ENCODE results near the gene GSE1. TPM values are rescaled to one million over a fixed set of nuclear protein-coding genes. Genes with fewer than 3 reads are reported as not detected.

The GSE1 gene
- total RNA-seq, 4 donors from 2014 or later, result 23.4 to 65.5 (median 52.5) TPM

- ATAC-seq, result no peak
- no peak for TF ChIP-seq EP300 (IDR thresholded peaks at IDR 0.05)
- WGBS, 2 donors (ENCODE audit: low coverage in 1 of 2), result 95 to 98% methylated on average over 5 to 10 of the region's 18 CpGs
Measured at GRCh38 chr16:85595812-85596502, 17.2 kb upstream of the GSE1 start.

DNA sequence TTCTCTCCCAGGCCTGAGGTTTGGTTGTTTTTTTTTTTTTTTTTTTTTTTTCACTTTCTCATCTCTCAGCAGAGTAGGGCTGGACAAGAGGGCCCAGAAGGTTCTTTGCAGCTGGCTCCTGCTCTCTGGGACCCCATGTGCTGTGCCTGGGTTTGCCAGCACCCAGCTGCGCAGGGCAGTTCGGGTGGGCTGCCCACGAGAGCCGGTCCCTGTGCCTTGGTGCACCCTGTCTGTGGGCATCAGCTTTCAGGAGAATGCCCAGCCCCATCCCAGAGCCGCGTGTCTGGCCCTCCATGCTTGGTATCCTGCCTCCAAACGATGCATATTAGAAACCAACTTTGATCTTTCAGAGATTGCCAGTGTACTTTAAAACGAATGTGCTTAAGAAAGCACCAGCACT is 15.0 kb upstream of the GSE1 start:
- H3K4me1 ChIP-seq, result peaks cover 0 to 44% (median 0%) of the 10 kb centered on the region in 3 donors
- TF ChIP-seq POLR2AphosphoS5 (IDR thresholded peaks at IDR 0.05) (no peak), EP300 (IDR thresholded peaks at IDR 0.05) (no peak), POLR2A (IDR thresholded peaks at IDR 0.05) (no peak)
- TF ChIP-seq, protein P1, sequence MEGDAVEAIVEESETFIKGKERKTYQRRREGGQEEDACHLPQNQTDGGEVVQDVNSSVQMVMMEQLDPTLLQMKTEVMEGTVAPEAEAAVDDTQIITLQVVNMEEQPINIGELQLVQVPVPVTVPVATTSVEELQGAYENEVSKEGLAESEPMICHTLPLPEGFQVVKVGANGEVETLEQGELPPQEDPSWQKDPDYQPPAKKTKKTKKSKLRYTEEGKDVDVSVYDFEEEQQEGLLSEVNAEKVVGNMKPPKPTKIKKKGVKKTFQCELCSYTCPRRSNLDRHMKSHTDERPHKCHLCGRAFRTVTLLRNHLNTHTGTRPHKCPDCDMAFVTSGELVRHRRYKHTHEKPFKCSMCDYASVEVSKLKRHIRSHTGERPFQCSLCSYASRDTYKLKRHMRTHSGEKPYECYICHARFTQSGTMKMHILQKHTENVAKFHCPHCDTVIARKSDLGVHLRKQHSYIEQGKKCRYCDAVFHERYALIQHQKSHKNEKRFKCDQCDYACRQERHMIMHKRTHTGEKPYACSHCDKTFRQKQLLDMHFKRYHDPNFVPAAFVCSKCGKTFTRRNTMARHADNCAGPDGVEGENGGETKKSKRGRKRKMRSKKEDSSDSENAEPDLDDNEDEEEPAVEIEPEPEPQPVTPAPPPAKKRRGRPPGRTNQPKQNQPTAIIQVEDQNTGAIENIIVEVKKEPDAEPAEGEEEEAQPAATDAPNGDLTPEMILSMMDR (IDR thresholded peaks at IDR 0.05), result no peak
- no peak overlapping the region for H3K4me3 ChIP-seq
- H3K27me3 ChIP-seq, result no peaks in the 10 kb centered on the region
- ATAC-seq, result no peak
- no peaks in the 10 kb centered on the region for H3K9me3 ChIP-seq
- H3K27ac ChIP-seq, result no peak overlapping the region
- 88% methylated on average over 1 of the region's 8 CpGs; no CpG with 5 or more reads in 1 of the 2 donors for WGBS, 2 donors (ENCODE audit: low coverage in 1 of 2)
- H3K36me3 ChIP-seq, result no peaks in the 10 kb centered on the region

More at GRCh38 chr16:85595812-85596502, 17.2 kb upstream of the GSE1 start:
- no peaks in the 10 kb centered on the region for H3K36me3 ChIP-seq
- no peak overlapping the region for H3K4me3 ChIP-seq
- peaks cover 0 to 28% (median 0%) of the 10 kb centered on the region in 3 donors for H3K4me1 ChIP-seq
- no peak overlapping the region for H3K27ac ChIP-seq
- no peaks in the 10 kb centered on the region for H3K9me3 ChIP-seq
- H3K27me3 ChIP-seq, result no peaks in the 10 kb centered on the region

GRCh38 chr16:85600078-85600477 is 13.0 kb upstream of the GSE1 start:
- TF ChIP-seq, protein P1 (IDR thresholded peaks at IDR 0.05), result no peak
- TF ChIP-seq POLR2AphosphoS5 (IDR thresholded peaks at IDR 0.05), result no peak
- no peak for TF ChIP-seq POLR2A (IDR thresholded peaks at IDR 0.05)
- no peak for TF ChIP-seq EP300 (IDR thresholded peaks at IDR 0.05)
- WGBS, 2 donors (ENCODE audit: low coverage in 1 of 2), result 41% methylated on average over 3 of the region's 10 CpGs; no CpG with 5 or more reads in 1 of the 2 donors
- no peak overlapping the region for H3K27ac ChIP-seq
- ATAC-seq, result no peak
- peaks cover 0 to 33% (median 0%) of the 10 kb centered on the region in 3 donors for H3K4me1 ChIP-seq
- no peaks in the 10 kb centered on the region for H3K27me3 ChIP-seq
- H3K9me3 ChIP-seq, result no peaks in the 10 kb centered on the region
- H3K4me3 ChIP-seq, result no peak overlapping the region
- H3K36me3 ChIP-seq, result no peaks in the 10 kb centered on the region

- H3K27ac ChIP-seq, result peak overlapping the region in 1 of 4 donors; percentile 17
Measured at GRCh38 chr16:85600530-85601271, 12.4 kb upstream of the GSE1 start.

GRCh38 chr16:85601272-85601639 is 11.9 kb upstream of the GSE1 start:
- Histone ChIP-seq H3K4me3 (no peak overlapping the region), H3K4me1 (peaks cover 0 to 44% (median 5%) of the 10 kb centered on the region in 3 donors), H3K27ac (peak overlapping the region in 1 of 4 donors; percentile 17), H3K36me3 (no peaks in the 10 kb centered on the region), H3K9me3 (no peaks in the 10 kb centered on the region), H3K27me3 (no peaks in the 10 kb centered on the region)
- 67 to 100% methylated on average over 2 to 7 of the region's 10 CpGs for WGBS, 2 donors (ENCODE audit: low coverage in 1 of 2)
- TF ChIP-seq POLR2AphosphoS5 (IDR thresholded peaks at IDR 0.05), result no peak
- TF ChIP-seq EP300 (IDR thresholded peaks at IDR 0.05), result no peak
- TF ChIP-seq POLR2A (IDR thresholded peaks at IDR 0.05), result no peak
- TF ChIP-seq, protein P1 (IDR thresholded peaks at IDR 0.05), result no peak
- no peak for ATAC-seq

More at GRCh38 chr16:85600530-85601271, 12.4 kb upstream of the GSE1 start:
- Histone ChIP-seq H3K36me3 (no peaks in the 10 kb centered on the region), H3K27me3 (no peaks in the 10 kb centered on the region), H3K4me1 (peaks cover 0 to 39% (median 0%) of the 10 kb centered on the region in 3 donors), H3K9me3 (no peaks in the 10 kb centered on the region), H3K4me3 (no peak overlapping the region)
- WGBS, 2 donors (ENCODE audit: low coverage in 1 of 2), result 72 to 80% methylated on average over 2 to 10 of the region's 15 CpGs
- TF ChIP-seq, protein P1 (IDR thresholded peaks at IDR 0.05), result no peak
- TF ChIP-seq EP300 (IDR thresholded peaks at IDR 0.05) (no peak), POLR2AphosphoS5 (IDR thresholded peaks at IDR 0.05) (no peak), POLR2A (IDR thresholded peaks at IDR 0.05) (no peak)
- ATAC-seq, result no peak
